BE2C (cell line): Measurements from ENCODE around the gene OR4F15.

Source experiments
- DNase-seq: peaks from one replicate; pipeline ENCODE4 v3.0.0-alpha.2; 2020
- H3K27me3 ChIP-seq: fragments of 250-450 bp; sonication (Bioruptor Pico); 2 replicates; pipeline ENCODE4 v1.5.1; 2020; ENCODE audit warnings: mild to moderate bottlenecking
- H3K36me3 ChIP-seq: fragments of 250-450 bp; sonication (Bioruptor Pico); 2 replicates; pipeline ENCODE4 v1.5.1; 2020; ENCODE audit warnings: mild to moderate bottlenecking
- H3K4me1 ChIP-seq: fragments of 250-450 bp; sonication (Bioruptor Pico); 2 replicates; pipeline ENCODE4 v1.5.1; 2020
- H3K4me3 ChIP-seq: 2 replicates; pipeline ENCODE4 v1.5.1; 2011; ENCODE audit warnings: low read depth, low read length
- H3K9me3 ChIP-seq: fragments of 250-450 bp; sonication (Bioruptor Pico); 2 replicates; pipeline ENCODE4 v1.5.1; 2020
- TF ChIP-seq, protein P1 (sequence below): IDR thresholded peaks from 2 replicates; pipeline ENCODE4 v1.5.1; 2012; ENCODE audit warnings: mild to moderate bottlenecking, low read depth, low read length

The OR4F15 gene

GRCh38 chr15:101852356-101852755 is 40.4 kb downstream of the OR4F15 start:
- Histone ChIP-seq H3K4me1 (no peaks in the 10 kb centered on the region), H3K36me3 (no peaks in the 10 kb centered on the region), H3K27me3 (peaks cover 34% of the 10 kb centered on the region), H3K9me3 (no peaks in the 10 kb centered on the region), H3K4me3 (no peak overlapping the region)
- TF ChIP-seq, protein P1, sequence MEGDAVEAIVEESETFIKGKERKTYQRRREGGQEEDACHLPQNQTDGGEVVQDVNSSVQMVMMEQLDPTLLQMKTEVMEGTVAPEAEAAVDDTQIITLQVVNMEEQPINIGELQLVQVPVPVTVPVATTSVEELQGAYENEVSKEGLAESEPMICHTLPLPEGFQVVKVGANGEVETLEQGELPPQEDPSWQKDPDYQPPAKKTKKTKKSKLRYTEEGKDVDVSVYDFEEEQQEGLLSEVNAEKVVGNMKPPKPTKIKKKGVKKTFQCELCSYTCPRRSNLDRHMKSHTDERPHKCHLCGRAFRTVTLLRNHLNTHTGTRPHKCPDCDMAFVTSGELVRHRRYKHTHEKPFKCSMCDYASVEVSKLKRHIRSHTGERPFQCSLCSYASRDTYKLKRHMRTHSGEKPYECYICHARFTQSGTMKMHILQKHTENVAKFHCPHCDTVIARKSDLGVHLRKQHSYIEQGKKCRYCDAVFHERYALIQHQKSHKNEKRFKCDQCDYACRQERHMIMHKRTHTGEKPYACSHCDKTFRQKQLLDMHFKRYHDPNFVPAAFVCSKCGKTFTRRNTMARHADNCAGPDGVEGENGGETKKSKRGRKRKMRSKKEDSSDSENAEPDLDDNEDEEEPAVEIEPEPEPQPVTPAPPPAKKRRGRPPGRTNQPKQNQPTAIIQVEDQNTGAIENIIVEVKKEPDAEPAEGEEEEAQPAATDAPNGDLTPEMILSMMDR = no peak
- DNase-seq = no peak
